Activated T-cell treated with anti-CD3 and anti-CD28 coated beads for 48 hours (primary cell): ENCODE measurements around the gene MTMR10.

Experiments
- DNase-seq: peaks from one replicate; pipeline ENCODE4 v3.0.0-alpha.2; 2020; ENCODE audit warnings: low read depth

MTMR10 gene

GRCh38 chr15:30921106-30921505 lies 70.3 kb downstream of the MTMR10 start:
- DNase-seq: no peak

GRCh38 chr15:30919877-30920550 lies 71.4 kb downstream of the MTMR10 start:
- no peak for DNase-seq

- no peak for DNase-seq
Measured at GRCh38 chr15:30918366-30918765, 73.1 kb downstream of the MTMR10 start.

GRCh38 chr15:30917675-30918074 lies 73.8 kb downstream of the MTMR10 start:
- DNase-seq: no peak

- no peak for DNase-seq
Measured at GRCh38 chr15:30917013-30917412, 74.4 kb downstream of the MTMR10 start.

GRCh38 chr15:30913761-30914160 lies 77.7 kb downstream of the MTMR10 start:
- no peak for DNase-seq

- no peak for DNase-seq
Measured at GRCh38 chr15:30906366-30906765, 85.1 kb downstream of the MTMR10 start.

GRCh38 chr15:30905821-30906220 lies 85.6 kb downstream of the MTMR10 start:
- no peak for DNase-seq

GRCh38 chr15:30904812-30905211 lies 86.6 kb downstream of the MTMR10 start:
- DNase-seq: no peak

GRCh38 chr15:30903497-30904187 lies 87.8 kb downstream of the MTMR10 start, which contains the start of gene FAN1:
Gene FAN1, plus strand, starts transcription at chr15:30903915. Its CDS starts 749 bp downstream, at chr15:30904664.
- DNase-seq: peak; percentile 75

- no peak for DNase-seq
Measured at GRCh38 chr15:30901889-30902288, 89.5 kb downstream of the MTMR10 start.

GRCh38 chr15:30896211-30896606 lies 95.2 kb downstream of the MTMR10 start:
- DNase-seq: no peak

- no peak for DNase-seq
Measured at GRCh38 chr15:30895461-30896210, 95.8 kb downstream of the MTMR10 start.

GRCh38 chr15:30889196-30889595 lies 102.2 kb downstream of the MTMR10 start:
- no peak for DNase-seq
